Measurements from ENCODE around the gene NSMCE1. TPM values are rescaled to one million over a fixed set of nuclear protein-coding genes. Genes with fewer than 3 reads are reported as not detected.

The NSMCE1 gene
- total and polyA plus RNA-seq, 2 of the 8 experiments (the other 6 are each of a cell fraction or from before 2014, with no cell fraction given) = 8.1 to 16.6 TPM

GRCh38 chr16:27312580-27313421, 44.2 kb upstream of the NSMCE1 start (continued):
- TF ChIP-seq E2F6 (IDR thresholded peaks at IDR 0.05) (no peak), SP1 (IDR thresholded peaks at IDR 0.05; ENCODE audit: low read depth, low read length) (no peak)

Measured in H1 (cell line).